ENCODE measurements around the gene NSMCE3.
"Not testable (repeated sequence)": the region's sequence is repeated elsewhere in the genome, so short reads cannot be mapped to it uniquely, and the experiment has no call there.

NSMCE3 gene

DNA sequence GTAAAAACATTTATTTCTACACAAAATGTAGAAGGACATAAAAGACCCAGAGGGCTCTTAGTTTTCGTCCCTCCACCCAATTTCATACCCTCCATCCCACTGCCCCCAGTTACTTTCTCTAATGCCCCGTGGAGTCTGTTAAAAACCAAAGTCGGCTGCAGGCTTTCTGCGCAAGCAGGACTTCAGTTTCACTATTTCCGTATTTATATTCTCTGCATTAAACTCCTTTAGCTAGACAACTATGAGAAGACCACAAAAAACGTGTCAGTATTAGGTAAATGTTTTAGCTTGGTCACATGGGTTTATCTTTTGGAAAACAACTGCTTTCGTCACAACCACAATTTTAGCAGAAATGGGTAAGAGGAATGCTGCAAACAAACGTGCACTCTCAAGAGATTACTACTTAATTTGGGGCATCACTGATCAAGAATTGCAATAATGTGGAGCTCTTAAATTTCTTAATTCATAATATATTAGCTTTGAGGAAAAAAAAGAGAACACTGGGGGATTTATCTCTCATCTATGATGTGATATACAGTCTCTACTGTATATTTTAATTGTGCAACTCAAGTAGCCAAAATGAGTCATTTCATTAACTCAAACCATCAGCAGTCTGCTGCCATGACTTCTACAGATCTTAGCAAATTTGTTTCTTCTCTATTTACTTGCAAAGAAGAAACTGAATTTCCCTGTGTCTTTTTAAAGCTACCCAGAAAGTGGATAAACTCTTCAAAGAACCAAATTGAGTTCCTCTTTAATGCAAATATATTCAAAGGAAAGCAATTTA is 740 bp upstream of the NSMCE3 start:
- peak; percentile 65 for DNase-seq (ENCODE audit: low spot score)

- peak; percentile 65 for DNase-seq (ENCODE audit: low spot score)
Observed at GRCh38 chr15:29268706-29269484, 727 bp downstream of the NSMCE3 start.

DNA sequence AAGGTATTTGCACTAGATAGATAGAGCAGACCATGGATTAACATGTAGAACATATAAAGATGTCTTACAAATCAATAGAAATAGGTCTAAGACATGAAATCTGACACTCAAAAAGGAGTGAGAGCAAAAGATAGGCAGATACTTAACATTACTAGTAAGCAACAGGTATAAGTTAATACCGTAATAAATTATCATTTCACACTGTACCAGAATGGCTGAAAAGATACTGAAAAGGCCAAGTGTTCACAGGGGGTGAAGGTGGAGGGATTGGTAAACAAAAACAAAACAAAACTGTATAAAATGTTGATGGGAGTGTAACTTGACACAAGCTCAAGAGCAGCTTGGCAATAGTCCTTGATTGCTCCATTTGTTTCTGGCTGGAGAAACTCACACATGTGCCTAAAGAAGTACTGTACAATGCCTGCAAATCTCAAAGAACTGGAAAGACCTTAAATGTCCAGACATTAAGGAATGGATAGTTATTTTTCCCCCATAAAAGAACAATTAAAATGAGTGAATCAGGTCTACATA is 3.5 kb downstream of the NSMCE3 start:
- DNase-seq (ENCODE audit: low spot score): no peak

GRCh38 chr15:29263289-29263688 is 6.3 kb downstream of the NSMCE3 start:
- no peak for DNase-seq (ENCODE audit: low spot score)

GRCh38 chr15:29262738-29263137 is 6.9 kb downstream of the NSMCE3 start:
- no peak for DNase-seq (ENCODE audit: low spot score)

DNA sequence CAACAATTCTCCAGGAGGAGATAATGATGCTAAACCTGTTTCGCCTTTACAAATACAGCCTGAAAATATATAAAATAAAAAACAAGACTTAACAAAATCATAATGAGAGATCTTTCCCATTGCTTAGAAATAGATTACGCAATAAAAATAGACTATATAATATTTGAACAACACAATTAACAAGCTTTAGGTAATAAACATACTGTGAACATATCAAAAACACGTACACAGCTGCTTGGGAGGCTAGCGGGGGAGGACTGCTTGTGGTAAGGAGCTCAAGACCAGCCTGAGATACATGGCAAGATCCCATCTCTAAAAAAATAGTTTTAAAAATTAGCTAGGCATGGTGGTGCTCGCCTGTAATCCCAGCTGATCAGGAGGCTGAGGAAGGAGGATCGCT is 8.7 kb downstream of the NSMCE3 start:
- no peak for DNase-seq (ENCODE audit: low spot score)

DNA sequence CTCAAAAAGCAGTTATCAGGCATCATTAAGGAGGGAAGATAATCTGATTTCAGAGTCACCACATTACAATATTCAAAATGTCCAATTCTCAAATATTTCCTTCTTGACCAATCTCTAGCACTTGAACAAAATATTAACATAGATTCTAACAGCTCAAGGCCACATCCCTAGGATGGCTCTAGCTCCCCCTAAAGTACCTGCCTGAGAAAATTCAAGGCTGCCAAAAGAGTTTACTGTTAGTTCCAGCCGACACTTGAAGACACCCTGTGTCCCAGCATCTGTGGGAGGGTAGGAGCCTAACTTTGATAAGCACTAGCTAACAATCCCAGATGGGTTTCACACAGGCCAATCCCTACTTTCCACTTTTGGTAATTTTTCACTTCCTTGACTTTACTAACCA is 10.4 kb downstream of the NSMCE3 start:
- no peak for DNase-seq (ENCODE audit: low spot score)

DNA sequence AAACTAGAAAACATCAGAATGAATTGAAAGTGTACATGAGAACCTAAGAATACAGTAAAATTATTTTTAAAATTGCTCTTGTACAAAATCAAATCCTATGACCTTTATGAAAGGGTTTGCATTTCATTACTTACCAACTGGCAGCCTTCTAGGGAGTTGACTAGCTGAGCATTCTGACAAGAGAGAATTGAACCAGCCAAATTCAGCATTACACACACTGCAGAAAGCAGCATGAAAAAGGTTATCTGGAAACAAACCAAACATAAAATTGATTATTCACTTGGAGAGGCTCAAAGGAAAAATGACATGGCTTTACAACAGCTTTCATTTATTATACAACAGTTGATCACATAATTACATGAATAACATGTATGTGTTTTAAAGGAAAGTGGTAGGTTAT is 17.4 kb downstream of the NSMCE3 start:
- DNase-seq (ENCODE audit: low spot score): no peak

DNA sequence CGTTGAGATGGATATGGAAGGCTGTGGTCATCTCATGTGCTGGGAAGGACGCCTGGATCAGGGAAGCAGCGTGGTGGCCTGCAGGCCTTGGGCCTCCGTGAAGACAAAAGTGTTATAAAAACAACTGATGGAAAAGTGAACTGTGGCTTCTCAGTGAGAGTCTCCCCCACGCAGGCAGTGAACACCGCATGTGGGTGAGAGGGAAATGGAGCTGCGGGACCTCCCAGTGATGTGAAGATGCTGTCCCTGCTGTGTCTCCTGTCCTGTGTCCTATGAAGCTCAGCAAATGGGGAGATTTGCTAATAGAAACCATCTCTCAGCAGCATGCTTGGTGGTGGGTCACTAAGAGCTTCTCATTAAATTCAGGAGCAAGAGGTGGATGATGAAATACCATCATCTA is 25.1 kb downstream of the NSMCE3 start:
- no peak for DNase-seq (ENCODE audit: low spot score)

DNA sequence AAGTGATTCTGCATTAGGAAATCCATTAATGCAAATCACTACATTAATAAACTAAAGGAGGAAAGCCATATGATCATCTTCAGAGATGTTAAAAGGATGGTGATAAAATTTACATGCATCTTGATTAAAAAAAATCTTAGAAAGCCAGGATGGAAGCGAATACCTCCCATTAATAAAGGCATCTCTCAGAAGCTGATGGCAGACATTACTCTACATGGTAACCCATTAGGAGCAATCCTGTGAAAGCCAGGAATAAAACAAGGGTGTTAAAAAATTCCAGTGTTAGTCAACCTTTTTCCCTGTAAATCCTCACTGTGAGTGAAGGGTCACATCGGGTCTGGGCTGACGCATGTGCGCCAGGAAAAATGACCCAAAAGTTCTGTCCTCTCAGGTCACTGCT is 25.5 kb downstream of the NSMCE3 start:
- no peak for DNase-seq (ENCODE audit: low spot score)

DNA sequence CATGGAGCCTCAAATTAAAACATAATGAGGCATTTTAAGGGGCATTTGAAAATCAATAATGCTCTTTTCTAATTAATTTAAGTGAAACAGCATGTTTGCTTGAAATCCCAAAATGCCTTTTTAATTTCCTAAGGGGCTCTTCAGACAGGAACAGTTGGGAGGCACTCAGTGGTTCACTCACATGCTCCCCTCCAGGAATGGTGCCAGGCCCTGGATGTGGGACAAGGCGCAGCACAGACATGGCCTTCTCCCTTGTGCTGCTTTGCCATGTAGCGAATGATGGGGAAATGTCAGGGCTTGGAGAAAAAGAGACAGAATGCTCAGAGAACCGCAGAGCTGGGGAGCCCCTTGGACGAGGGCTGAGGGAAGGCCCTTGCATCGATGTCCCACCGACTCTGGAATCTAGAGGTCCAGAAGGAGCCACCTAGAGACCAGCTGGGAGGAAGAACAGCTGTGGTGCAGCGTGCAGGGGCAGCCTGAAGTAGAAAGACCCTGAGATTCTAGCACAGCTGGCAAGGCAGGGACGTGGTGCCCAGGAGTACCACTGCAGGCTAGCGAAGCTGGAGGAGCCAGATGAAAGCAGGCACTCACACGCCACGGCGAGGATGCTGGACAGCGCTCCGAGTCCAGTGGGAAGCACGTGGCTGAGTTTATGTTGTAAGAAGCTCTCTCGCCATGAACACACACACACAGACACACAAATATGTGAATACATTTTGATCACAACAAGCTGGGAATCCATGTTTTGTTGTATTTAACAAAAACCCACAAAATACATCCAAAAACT is 27.0 kb downstream of the NSMCE3 start:
- DNase-seq (ENCODE audit: low spot score): no peak

DNA sequence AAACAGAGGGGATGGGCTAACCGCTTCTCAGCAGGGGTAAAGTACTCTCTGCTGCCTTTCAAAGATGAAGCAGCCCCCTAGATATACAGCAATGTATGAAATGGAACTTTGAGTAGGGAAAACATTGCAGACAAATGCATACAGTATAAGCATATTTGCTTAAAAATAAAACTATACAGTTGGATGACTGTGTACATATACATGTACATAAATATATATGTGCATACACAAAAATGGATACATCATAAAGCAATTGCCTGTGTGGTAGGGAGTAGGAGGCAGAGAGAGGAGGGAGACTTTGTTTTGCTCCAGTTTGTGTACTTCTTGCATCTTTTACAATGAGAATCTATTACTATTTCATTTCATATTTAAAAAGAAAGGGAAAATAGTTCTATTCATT is 28.4 kb downstream of the NSMCE3 start:
- DNase-seq (ENCODE audit: low spot score): no peak

GRCh38 chr15:29239395-29239794 is 30.2 kb downstream of the NSMCE3 start:
- no peak for DNase-seq (ENCODE audit: low spot score)

DNA sequence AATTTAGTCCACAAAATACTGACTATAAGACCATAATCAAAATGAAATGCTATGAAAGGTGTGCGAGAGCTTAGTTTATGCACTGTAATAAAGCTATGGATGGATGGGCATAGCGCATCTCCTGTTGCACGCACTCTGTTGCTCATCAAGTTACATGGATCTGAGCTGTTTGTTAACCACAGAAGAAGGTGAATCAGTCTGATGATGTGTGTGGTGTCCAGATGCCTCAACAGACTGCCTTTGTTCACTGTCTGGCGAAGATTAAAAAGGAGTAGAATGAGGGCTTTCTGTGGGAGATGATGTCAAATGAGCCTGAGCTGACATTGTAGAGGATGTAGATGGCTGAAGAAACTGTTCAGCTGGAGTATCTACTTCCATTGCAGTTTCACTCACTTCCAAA is 36.1 kb downstream of the NSMCE3 start:
- no peak for DNase-seq (ENCODE audit: low spot score)

DNA sequence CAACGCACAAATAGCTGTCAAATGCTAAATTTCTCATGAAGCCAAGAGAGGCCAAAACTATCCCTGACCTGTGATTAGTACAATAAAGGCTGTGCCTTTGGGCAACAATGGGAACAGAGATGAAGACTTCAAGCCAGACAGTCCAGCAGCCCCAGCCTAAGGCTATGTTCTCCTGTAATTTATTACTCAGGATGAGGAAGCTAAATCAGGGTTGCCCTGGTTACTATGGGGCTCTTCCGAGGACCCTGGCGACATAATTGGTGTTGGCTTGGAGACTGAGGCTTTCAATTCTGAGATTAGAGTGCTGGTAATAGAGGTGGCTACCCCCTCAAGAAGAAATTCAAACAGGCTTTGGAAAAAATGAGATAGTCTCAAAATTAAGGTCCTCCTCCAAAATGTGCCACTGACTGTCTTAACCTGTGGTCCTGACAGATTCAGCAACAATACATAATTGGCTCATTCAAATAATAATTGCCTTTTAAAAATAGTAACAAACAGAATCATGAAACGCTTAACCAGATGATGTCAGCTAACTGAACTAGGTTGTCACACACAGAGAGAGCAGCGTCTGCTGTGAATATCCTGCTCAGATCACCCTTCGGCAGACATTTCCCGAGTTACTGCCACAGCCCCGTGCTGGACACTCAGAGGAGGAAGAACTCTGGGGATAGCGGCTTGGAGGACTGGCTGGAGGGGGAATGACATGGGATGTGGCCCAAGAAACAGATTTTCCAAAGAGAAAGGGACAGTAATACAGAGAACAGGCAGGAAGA is 43.0 kb downstream of the NSMCE3 start:
- no peak for DNase-seq (ENCODE audit: low spot score)

DNA sequence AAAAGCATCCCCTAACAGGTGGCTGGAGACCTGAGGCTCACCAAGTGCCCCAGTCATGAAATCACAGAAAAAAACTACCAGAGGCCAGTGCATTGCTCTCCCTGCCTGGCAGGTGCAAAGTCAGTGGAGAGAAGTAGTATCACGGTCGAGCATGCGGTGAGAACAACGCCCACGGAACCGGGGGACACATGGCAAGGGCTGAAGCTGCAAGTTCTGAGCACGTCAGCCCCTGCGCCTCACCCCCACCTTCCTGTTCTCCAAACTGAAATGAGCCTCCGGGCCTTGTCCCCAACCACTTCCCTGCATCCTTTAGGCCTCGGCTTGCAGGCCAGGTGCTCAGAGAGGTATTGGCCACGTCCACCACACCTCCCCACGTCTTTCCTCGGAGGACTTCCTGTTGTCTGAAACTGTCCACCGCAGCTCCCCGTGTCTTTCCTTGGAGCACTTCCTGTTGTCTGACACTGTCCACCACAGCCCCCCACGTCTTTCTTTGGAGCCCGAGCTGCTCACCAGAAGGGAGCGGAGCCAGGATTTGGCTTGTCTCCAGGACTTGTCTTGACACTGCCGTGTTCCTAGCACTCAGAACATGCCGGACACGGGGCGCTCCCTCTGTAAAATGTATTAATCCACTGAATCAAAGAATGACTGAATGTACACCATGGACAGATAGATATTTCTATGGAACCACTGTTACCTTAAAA is 43.9 kb downstream of the NSMCE3 start:
- DNase-seq (ENCODE audit: low spot score): no peak

- not testable (repeated sequence) for DNase-seq (ENCODE audit: low spot score)
Observed at GRCh38 chr15:29224987-29225363, 44.6 kb downstream of the NSMCE3 start.

- DNase-seq (ENCODE audit: low spot score): not testable (repeated sequence)
Observed at GRCh38 chr15:29224235-29224986, 45.2 kb downstream of the NSMCE3 start.

GRCh38 chr15:29223640-29224039 is 46.0 kb downstream of the NSMCE3 start:
- no peak for DNase-seq (ENCODE audit: low spot score)

GRCh38 chr15:29222129-29222853 is 47.3 kb downstream of the NSMCE3 start:
- DNase-seq (ENCODE audit: low spot score): no peak
